Ovary (tissue), 9 donors: ENCODE data around the gene DEFB125. TPM values are rescaled to one million over a fixed set of nuclear protein-coding genes. Genes with fewer than 3 reads are reported as not detected.
"Not testable (repeated sequence)": the region's sequence is repeated elsewhere in the genome, so short reads cannot be mapped to it uniquely, and the experiment has no call there.

Experiments
- DNase-seq, 5 donors: peaks; one replicate each; pipeline ENCODE4 v3.0.0-alpha.2; 2019 to 2020
- H3K27ac ChIP-seq, 2 donors: fragments of 200-600 bp; one replicate each; pipeline versions ENCODE4 v1.5.1 to v1.8.0; 2019 to 2022
- H3K27me3 ChIP-seq: fragments of 200-600 bp; one replicate; pipeline ENCODE4 v1.8.0; 2022
- H3K36me3 ChIP-seq: fragments of 200-600 bp; sonication (generic); one replicate; pipeline ENCODE4 v1.5.1; 2019
- H3K4me1 ChIP-seq: one replicate; pipeline ENCODE4 v1.8.1; 2013; ENCODE audit warnings: mild to moderate bottlenecking, moderate library complexity; ENCODE audit not compliant: insufficient read depth
- H3K4me3 ChIP-seq: fragments of 200-600 bp; sonication (generic); one replicate; pipeline ENCODE4 v1.5.1; 2017
- H3K9me3 ChIP-seq, 2 donors: fragments of 200-600 bp in 1 of 2; sonication (generic) in 1 of 2; one replicate each; pipeline versions ENCODE4 v1.5.1 to v1.8.1; 2013 to 2019; ENCODE audit warnings: mild to moderate bottlenecking in 1 of 2, moderate library complexity in 1 of 2
- EP300 ChIP-seq: sonication (generic); formaldehyde crosslinking; IDR thresholded peaks from one replicate; pipeline ENCODE4 v1.6.1; 2017; ENCODE audit warnings: antibody characterized with exemption
- POLR2A ChIP-seq: fragments of 450-650 bp; IDR thresholded peaks from one replicate; pipeline ENCODE4 v1.6.1; 2017; ENCODE audit warnings: antibody characterized with exemption, mild to moderate bottlenecking, moderate library complexity
- WGBS, 3 donors: extraction: QIAGEN DNeasy Blood & Tissue Kit in 1 of 3; methylation state at CpG; one replicate each; pipeline versions ENCODE4 v1.1.5 to v1.1.7; 2013 to 2017; 5-methylcytosine and 5-hydroxymethylcytosine counted together
- intact Hi-C, 4 donors: fragments of 100-400 bp; cut with DNase I; formaldehyde crosslinking; loops; one replicate each; pipeline versions ENCODE4 v1.11.0 to v1.15.1; 2022 to 2023
- polyA plus RNA-seq, 2 donors: library from polyadenylated mRNA; stranded (reverse); fragments of 200-250 nt in 1 of 2; fragments of 350-450 nt in 1 of 2; fragmentation: Illumina TruSeq in 1 of 2; extraction: RNeasy Lipid Tissue Mini Kit (QIAGEN cat#74804) in 1 of 2; gene quantifications; one replicate each; pipeline ENCODE4 v1.2.3, GENCODE V29; 2013 to 2014
- total RNA-seq, 7 donors: library from RNA; depleted of rRNA in 2 of 7; stranded (reverse); fragments of >200 nt in 2 of 7; fragmentation: NEBNext Ultra II Directional in 3 of 7; extraction: Animal tissue kit (Norgen Biotek cat#: 25700) in 3 of 7; gene quantifications; one replicate each; pipeline versions ENCODE4 v1.1.0 to v1.2.4, GENCODE V29; 2016 to 2023
- TF ChIP-seq, protein P1 (sequence below), 3 donors: fragments of 450-650 bp in 2 of 3; fragments of 200-600 bp in 1 of 3; IDR thresholded peaks; one replicate each; pipeline versions ENCODE4 v1.5.1 to v1.8.0; 2016 to 2022; ENCODE audit warnings: antibody characterized with exemption in 3 of 3, mild to moderate bottlenecking in 1 of 3
- donor health status: DM: no; HTN: no; CAD: no; lungs with moderate emphysema.
- donor health status: DM: no; HTN: no; CAD: no.
- donor health status: Bipolar disorder and iron deficiency.
- donor health status: DM: yes; HTN: yes; CAD: no.
- donor health status: DM: no; HTN: no; CAD: no.
- donor health status: DM: yes; HTN: yes; CAD: no.

Gene DEFB125
- total and polyA plus RNA-seq, 9 donors: not detected

DNA sequence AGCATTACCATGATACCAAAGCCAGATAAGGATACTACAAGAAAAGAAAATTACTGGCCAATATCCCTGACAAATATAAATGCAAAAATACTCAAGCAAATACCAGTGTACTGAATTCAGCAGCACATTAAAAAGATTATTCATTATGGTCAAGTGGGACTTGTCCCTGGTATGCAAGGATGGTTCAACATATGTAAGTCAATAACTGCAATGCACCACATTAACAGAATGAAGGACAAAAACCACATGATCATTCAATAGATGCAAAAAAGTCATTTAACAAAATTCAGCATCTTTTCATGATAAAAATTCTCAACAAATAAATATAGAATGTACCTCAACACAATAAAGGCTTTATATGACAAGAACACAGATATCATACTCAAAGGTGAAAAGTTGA lies 9.1 kb upstream of the DEFB125 start:
- intact Hi-C loops: no loop called here
- TF ChIP-seq, protein P1, sequence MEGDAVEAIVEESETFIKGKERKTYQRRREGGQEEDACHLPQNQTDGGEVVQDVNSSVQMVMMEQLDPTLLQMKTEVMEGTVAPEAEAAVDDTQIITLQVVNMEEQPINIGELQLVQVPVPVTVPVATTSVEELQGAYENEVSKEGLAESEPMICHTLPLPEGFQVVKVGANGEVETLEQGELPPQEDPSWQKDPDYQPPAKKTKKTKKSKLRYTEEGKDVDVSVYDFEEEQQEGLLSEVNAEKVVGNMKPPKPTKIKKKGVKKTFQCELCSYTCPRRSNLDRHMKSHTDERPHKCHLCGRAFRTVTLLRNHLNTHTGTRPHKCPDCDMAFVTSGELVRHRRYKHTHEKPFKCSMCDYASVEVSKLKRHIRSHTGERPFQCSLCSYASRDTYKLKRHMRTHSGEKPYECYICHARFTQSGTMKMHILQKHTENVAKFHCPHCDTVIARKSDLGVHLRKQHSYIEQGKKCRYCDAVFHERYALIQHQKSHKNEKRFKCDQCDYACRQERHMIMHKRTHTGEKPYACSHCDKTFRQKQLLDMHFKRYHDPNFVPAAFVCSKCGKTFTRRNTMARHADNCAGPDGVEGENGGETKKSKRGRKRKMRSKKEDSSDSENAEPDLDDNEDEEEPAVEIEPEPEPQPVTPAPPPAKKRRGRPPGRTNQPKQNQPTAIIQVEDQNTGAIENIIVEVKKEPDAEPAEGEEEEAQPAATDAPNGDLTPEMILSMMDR (IDR thresholded peaks at IDR 0.05): no peak
- no peak for TF ChIP-seq POLR2A
- no peak for TF ChIP-seq EP300
- DNase-seq: no peak
- Histone ChIP-seq H3K27me3 (no peaks in the 10 kb centered on the region), H3K36me3 (no peaks in the 10 kb centered on the region), H3K9me3 (peaks cover 0 to 3% of the 10 kb centered on the region in 2 donors), H3K27ac (no peak overlapping the region), H3K4me3 (no peak overlapping the region), H3K4me1 (no peaks in the 10 kb centered on the region)

DNA sequence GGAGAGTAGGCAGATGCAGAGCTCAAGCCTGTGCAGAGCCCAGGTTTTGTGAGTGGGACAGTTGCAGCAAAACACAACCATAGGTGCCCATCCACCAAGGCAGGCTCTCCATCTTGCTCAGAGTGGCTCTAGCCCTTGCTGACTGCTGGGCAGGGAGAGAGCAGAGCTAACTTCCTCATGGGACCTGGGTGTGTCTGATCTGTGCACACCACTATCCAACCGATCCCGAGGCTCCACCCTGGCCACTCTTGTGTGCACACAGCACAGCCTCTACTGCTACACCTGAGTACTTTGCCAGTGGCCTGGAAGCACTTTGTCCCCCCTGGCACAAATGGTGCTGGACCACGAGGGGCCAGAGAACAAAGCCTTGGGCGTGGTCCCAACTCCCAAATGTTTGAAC lies 7.9 kb upstream of the DEFB125 start:
- 61 to 69% (median 67%) methylated on average over 4 of the region's 4 CpGs for whole genome bisulfite sequencing, 3 donors
- Histone ChIP-seq H3K9me3 (peaks cover 0 to 3% of the 10 kb centered on the region in 2 donors), H3K36me3 (no peaks in the 10 kb centered on the region), H3K27ac (no peak overlapping the region), H3K27me3 (no peaks in the 10 kb centered on the region), H3K4me1 (no peaks in the 10 kb centered on the region), H3K4me3 (no peak overlapping the region)
- intact Hi-C loops: no loop called here
- no peak for DNase-seq
- no peak for TF ChIP-seq POLR2A

DNA sequence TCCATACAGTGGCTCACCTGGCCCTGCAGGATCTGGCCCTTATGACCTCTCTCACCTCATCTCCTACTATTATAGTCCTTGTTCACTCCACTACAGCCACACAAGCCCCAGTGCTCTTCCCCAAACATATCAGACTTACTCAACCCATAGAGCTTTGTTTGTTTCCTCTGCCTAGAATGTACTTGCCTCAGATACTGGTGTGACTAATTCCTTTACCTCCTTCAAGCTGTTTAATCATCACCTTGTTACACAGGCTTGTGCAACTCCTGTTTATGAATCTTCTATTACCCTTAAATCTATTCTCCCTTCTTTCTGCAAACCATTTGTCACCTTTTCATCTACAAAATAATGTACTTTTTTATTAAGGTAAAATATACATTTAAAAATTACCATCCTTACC lies 3.2 kb downstream of the DEFB125 start:
- TF ChIP-seq, protein P1 (IDR thresholded peaks at IDR 0.05): no peak
- TF ChIP-seq POLR2A: no peak
- no peak for TF ChIP-seq EP300
- DNase-seq: no peak
- Histone ChIP-seq H3K36me3 (no peaks in the 10 kb centered on the region), H3K4me1 (no peaks in the 10 kb centered on the region), H3K4me3 (no peak overlapping the region), H3K27ac (no peak overlapping the region), H3K9me3 (no peaks in the 10 kb centered on the region), H3K27me3 (no peaks in the 10 kb centered on the region)
- intact Hi-C loops: no loop called here

DNA sequence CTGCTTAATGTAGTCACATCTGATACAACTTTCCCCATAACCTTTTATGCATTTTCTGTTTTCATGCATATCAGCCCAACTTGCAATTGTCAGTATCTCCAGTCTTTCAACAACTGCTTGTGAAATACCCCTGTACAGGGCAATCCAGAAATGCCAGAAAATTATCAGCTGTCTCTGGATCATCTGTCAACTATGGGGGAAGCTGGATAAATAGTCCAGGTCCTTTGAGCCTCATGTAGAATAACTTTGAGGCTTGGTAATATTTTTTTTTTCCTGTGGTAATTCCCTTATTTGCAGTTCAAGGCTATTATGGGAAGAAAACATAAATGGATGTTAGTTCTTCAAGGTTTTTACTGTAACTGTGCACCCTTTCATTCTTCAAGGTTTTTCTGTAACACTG lies 6.2 kb downstream of the DEFB125 start:
- Histone ChIP-seq H3K27ac (no peak overlapping the region), H3K4me3 (no peak overlapping the region), H3K4me1 (no peaks in the 10 kb centered on the region), H3K36me3 (no peaks in the 10 kb centered on the region), H3K27me3 (no peaks in the 10 kb centered on the region), H3K9me3 (no peaks in the 10 kb centered on the region)
- no peak for DNase-seq
- intact Hi-C loops: no loop called here
- TF ChIP-seq, protein P1 (IDR thresholded peaks at IDR 0.05): no peak

DNA sequence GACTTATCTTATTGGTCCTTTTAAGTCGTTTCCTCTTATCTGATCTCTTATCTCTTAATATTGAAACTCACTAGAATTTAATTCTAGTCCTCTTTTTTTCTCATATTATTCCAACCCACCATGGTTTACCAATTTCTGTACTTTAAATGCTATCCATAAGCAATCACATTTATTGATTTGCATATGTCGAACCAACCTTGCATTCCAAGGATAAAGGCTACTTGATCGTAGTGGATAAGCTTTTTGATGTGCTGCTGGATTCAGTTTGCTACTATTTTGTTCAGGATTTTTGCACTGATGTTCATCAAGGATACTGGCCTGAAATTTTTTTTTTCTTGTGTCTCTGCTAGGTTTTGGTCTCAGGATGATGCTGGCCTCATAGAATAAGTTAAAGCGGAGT lies 7.7 kb downstream of the DEFB125 start:
- DNase-seq: no peak
- no peaks in the 10 kb centered on the region for H3K9me3 ChIP-seq
- intact Hi-C loops: no loop called here
- no peak overlapping the region for H3K27ac ChIP-seq
- no peaks in the 10 kb centered on the region for H3K36me3 ChIP-seq
- H3K4me1 ChIP-seq: no peaks in the 10 kb centered on the region
- no peak overlapping the region for H3K4me3 ChIP-seq
- 69 to 79% (median 75%) methylated on average over 4 of the region's 4 CpGs for WGBS, 3 donors
- no peak for TF ChIP-seq POLR2A
- TF ChIP-seq EP300: no peak
- TF ChIP-seq, protein P1 (IDR thresholded peaks at IDR 0.05): no peak
- H3K27me3 ChIP-seq: no peaks in the 10 kb centered on the region

DNA sequence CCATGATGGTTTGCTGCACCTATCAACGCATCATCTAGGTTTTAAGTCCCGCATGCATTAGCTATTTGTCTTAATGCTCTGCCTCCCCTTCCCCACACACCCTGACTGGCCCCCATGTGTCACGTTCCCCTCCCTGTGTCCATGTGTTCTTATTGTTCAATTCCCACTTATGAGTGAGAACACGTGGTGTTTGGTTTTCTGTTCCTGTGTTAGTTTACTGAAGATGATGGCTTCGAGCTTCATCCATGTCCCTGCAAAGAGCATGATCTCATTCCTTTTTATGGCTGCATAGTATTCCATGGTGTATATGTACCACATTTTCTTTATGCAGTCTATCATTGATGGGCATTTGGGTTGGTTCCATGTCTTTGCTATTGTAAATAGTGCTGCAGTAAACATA lies 10.2 kb downstream of the DEFB125 start:
- H3K36me3 ChIP-seq, DNase-seq, H3K4me1 ChIP-seq, H3K4me3 ChIP-seq, intact Hi-C loops, H3K27me3 ChIP-seq, H3K27ac ChIP-seq, H3K9me3 ChIP-seq: not testable (repeated sequence)
- 69 to 79% (median 69%) methylated on average over 5 of the region's 5 CpGs for WGBS, 3 donors
